ENCODE data around the gene ZDHHC5. TPM values are rescaled to one million over a fixed set of nuclear protein-coding genes. Genes with fewer than 3 reads are reported as not detected.

Gene ZDHHC5
- total RNA-seq, 4 donors from 2014 or later, result 36.5 to 57.7 (median 47.8) TPM

Small RNAs within 50 kb of the gene (small RNA-seq; reads per million reads assigned to genes)
- 655 to 864 (median 757) reads per million in 3 donors for gene MIR130A
- 0 reads per million in 3 donors for gene TMX2-CTNND1

Other genes starting within 250 kb of the ZDHHC5 start
- 10 to 100 TPM; 26.6 to 90.4 (median 77.0) TPM for gene SLC43A3, start 241.0 kb upstream of the ZDHHC5 start, total RNA-seq
- gene RTN4RL2, start 207.6 kb upstream of the ZDHHC5 start, total RNA-seq, result 1 to 10 TPM in 1 of 4 donors, under 1 TPM in 2, not detected in 1; 0.33 to 1.1 (median 0.91) TPM
- 10 to 100 TPM; 17.7 to 33.2 (median 23.5) TPM for gene SLC43A1, start 152.4 kb upstream of the ZDHHC5 start, total RNA-seq
- 10 to 100 TPM; 41.9 to 49.1 (median 43.1) TPM for gene TIMM10, start 137.4 kb upstream of the ZDHHC5 start, total RNA-seq
- gene SMTNL1, start 130.5 kb upstream of the ZDHHC5 start, total RNA-seq, result not detected
- gene UBE2L6, start 100.4 kb upstream of the ZDHHC5 start, total RNA-seq, result 10 to 100 TPM; 15.8 to 40.3 (median 32.8) TPM
- 100 to 1,000 TPM; 290 to 585 (median 569) TPM for gene SERPING1, start 70.4 kb upstream of the ZDHHC5 start, total RNA-seq
- gene YPEL4, start 18.2 kb upstream of the ZDHHC5 start, total RNA-seq, result 1 to 10 TPM in 2 of 4 donors, under 1 TPM in 2; 0.50 to 2.5 (median 1.0) TPM
- 10 to 100 TPM in 3 of 4 donors, 1 to 10 TPM in 1; 8.3 to 18.1 (median 14.7) TPM for gene CLP1, start 10.4 kb upstream of the ZDHHC5 start, total RNA-seq
- 10 to 100 TPM in 3 of 4 donors, 1 to 10 TPM in 1; 5.8 to 26.1 (median 11.8) TPM for gene MED19, start 44.1 kb downstream of the ZDHHC5 start, total RNA-seq
- 10 to 100 TPM; 31.1 to 52.8 (median 46.1) TPM for gene TMX2, start 44.5 kb downstream of the ZDHHC5 start, total RNA-seq
- 100 to 1,000 TPM in 1 of 4 donors, 10 to 100 TPM in 3; 71.4 to 109 (median 82.6) TPM for gene SELENOH, start 73.4 kb downstream of the ZDHHC5 start, total RNA-seq
- gene BTBD18, start 83.7 kb downstream of the ZDHHC5 start, total RNA-seq, result not detected
- 100 to 1,000 TPM in 1 of 4 donors, 10 to 100 TPM in 3; 78.1 to 101 (median 89.5) TPM for gene CTNND1, start 93.7 kb downstream of the ZDHHC5 start, total RNA-seq

Measured in esophagus muscularis mucosa (tissue), 4 donors.